Fibroblast of the aortic adventitia (primary cell): ENCODE measurements around the gene PRM3. TPM values are rescaled to one million over a fixed set of nuclear protein-coding genes. Genes with fewer than 3 reads are reported as not detected.
"Not testable (repeated sequence)": the region's sequence is repeated elsewhere in the genome, so short reads cannot be mapped to it uniquely, and the experiment has no call there.

Source experiments
- DNase-seq: peaks from one replicate; pipeline ENCODE4 v3.0.0-alpha.2; 2010; ENCODE audit warnings: low read depth
- H3K4me3 ChIP-seq: 2 replicates; pipeline ENCODE4 v1.5.1; 2011; ENCODE audit warnings: low read depth, mild to moderate bottlenecking, control low read depth, low read length, moderate library complexity
- CTCF ChIP-seq: IDR thresholded peaks from 2 replicates; pipeline ENCODE4 v1.5.1; 2011; ENCODE audit warnings: mild to moderate bottlenecking, low read length, control low read depth, inconsistent platforms; ENCODE audit not compliant: insufficient read depth
- total RNA-seq: library from RNA; depleted of rRNA; stranded (reverse); fragments of >200 nt; gene quantifications from 2 replicates; pipeline ENCODE4 v1.2.3, GENCODE V29; 2012; ENCODE audit warnings: low replicate concordance

The PRM3 gene
- total RNA-seq, 1 donor = not detected

GRCh38 chr16:11291091-11291703 lies 17.8 kb upstream of the PRM3 start:
- no peak for DNase-seq
- no peak for TF ChIP-seq CTCF
- H3K4me3 ChIP-seq = no peak overlapping the region

- no peak for DNase-seq
- no peak for TF ChIP-seq CTCF
- no peak overlapping the region for H3K4me3 ChIP-seq
Observed at GRCh38 chr16:11290102-11290893, 16.9 kb upstream of the PRM3 start.

- DNase-seq, H3K4me3 ChIP-seq: not testable (repeated sequence)
Observed at GRCh38 chr16:11289696-11290095, 16.3 kb upstream of the PRM3 start.

- no peak for TF ChIP-seq CTCF
- no peak overlapping the region for H3K4me3 ChIP-seq
- DNase-seq = no peak
Observed at GRCh38 chr16:11289202-11289601, 15.8 kb upstream of the PRM3 start.

- no peak overlapping the region for H3K4me3 ChIP-seq
- no peak for TF ChIP-seq CTCF
- DNase-seq = no peak
Observed at GRCh38 chr16:11285842-11286241, 12.4 kb upstream of the PRM3 start.

- no peak for DNase-seq
- no peak overlapping the region for H3K4me3 ChIP-seq
- no peak for TF ChIP-seq CTCF
Observed at GRCh38 chr16:11283820-11284248, 10.4 kb upstream of the PRM3 start.

GRCh38 chr16:11280616-11281522 lies 7.4 kb upstream of the PRM3 start, which contains the start of gene PRM1:
TSS of gene PRM1 (minus strand) at chr16:11281330. CDS start at chr16:11281238, 92 bp downstream.
- no peak for DNase-seq
- no peak for TF ChIP-seq CTCF
- H3K4me3 ChIP-seq = no peak within 1 kb of the TSS
